HG03521 (cell line): ENCODE results near the gene RABGAP1L.

Experiments
- ATAC-seq: cut with Tn5 transposase; IDR thresholded peaks from one replicate; pipeline ENCODE4 v1.9.1; 2021; ENCODE audit warnings: mild to moderate bottlenecking, moderate library complexity; ENCODE audit not compliant: unreplicated experiment

The RABGAP1L gene

GRCh38 chr1:174740249-174740968, 581.1 kb downstream of the RABGAP1L start:
- no peak for ATAC-seq

GRCh38 chr1:174742805-174743653, 583.7 kb downstream of the RABGAP1L start:
- no peak for ATAC-seq

- ATAC-seq: no peak
Measured at GRCh38 chr1:174743654-174744561, 584.6 kb downstream of the RABGAP1L start.

- no peak for ATAC-seq
Measured at GRCh38 chr1:174744886-174745285, 585.6 kb downstream of the RABGAP1L start.

- ATAC-seq: no peak
Measured at GRCh38 chr1:174746024-174746808, 586.9 kb downstream of the RABGAP1L start.

- ATAC-seq: no peak
Measured at GRCh38 chr1:174747613-174748012, 588.3 kb downstream of the RABGAP1L start.

GRCh38 chr1:174748586-174748985, 589.3 kb downstream of the RABGAP1L start:
- ATAC-seq: no peak

GRCh38 chr1:174753131-174753530, 593.8 kb downstream of the RABGAP1L start:
- no peak for ATAC-seq

GRCh38 chr1:174761335-174761734, 602.0 kb downstream of the RABGAP1L start:
- no peak for ATAC-seq

GRCh38 chr1:174761901-174762585, 602.7 kb downstream of the RABGAP1L start:
- ATAC-seq: no peak

- ATAC-seq: no peak
Measured at GRCh38 chr1:174764191-174764590, 604.9 kb downstream of the RABGAP1L start.

GRCh38 chr1:174766727-174767126, 607.4 kb downstream of the RABGAP1L start:
- ATAC-seq: no peak

GRCh38 chr1:174768516-174768915, 609.2 kb downstream of the RABGAP1L start:
- ATAC-seq: no peak

- no peak for ATAC-seq
Measured at GRCh38 chr1:174768949-174769348, 609.6 kb downstream of the RABGAP1L start.

- ATAC-seq: no peak
Measured at GRCh38 chr1:174769961-174770549, 610.7 kb downstream of the RABGAP1L start.

- ATAC-seq: no peak
Measured at GRCh38 chr1:174775621-174776020, 616.3 kb downstream of the RABGAP1L start.

- ATAC-seq: no peak
Measured at GRCh38 chr1:174777262-174777661, 617.9 kb downstream of the RABGAP1L start.

- no peak for ATAC-seq
Measured at GRCh38 chr1:174785510-174785909, 626.2 kb downstream of the RABGAP1L start.

- ATAC-seq: no peak
Measured at GRCh38 chr1:174786358-174786757, 627.0 kb downstream of the RABGAP1L start.
